Type B pancreatic cell (in vitro differentiated cells): ENCODE data around the gene AQP12A. TPM values are rescaled to one million over a fixed set of nuclear protein-coding genes. Genes with fewer than 3 reads are reported as not detected.

ENCODE experiments used
- DNase-seq: peaks from one replicate; pipeline ENCODE4 v3.0.0; 2021; ENCODE audit warnings: mixed read lengths; ENCODE audit not compliant: unreplicated experiment; ENCODE audit errors: extremely low spot score
- H3K27ac Mint-ChIP-seq: 2 replicates; pipeline ENCODE4 v1.8.0; 2021; ENCODE audit warnings: mild to moderate bottlenecking, mixed read lengths
- H3K27me3 Mint-ChIP-seq: 2 replicates; pipeline ENCODE4 v1.8.0; 2021; ENCODE audit warnings: mixed read lengths
- H3K36me3 Mint-ChIP-seq: 2 replicates; pipeline ENCODE4 v1.8.0; 2021; ENCODE audit warnings: mixed read lengths
- H3K4me1 Mint-ChIP-seq: one replicate; pipeline ENCODE4 v1.8.0; 2021; ENCODE audit warnings: mixed read lengths; ENCODE audit not compliant: unreplicated experiment
- H3K4me3 Mint-ChIP-seq: 2 replicates; pipeline ENCODE4 v1.8.0; 2021; ENCODE audit warnings: mild to moderate bottlenecking, mixed read lengths
- H3K9me3 Mint-ChIP-seq: 2 replicates; pipeline ENCODE4 v1.8.0; 2021; ENCODE audit warnings: mixed read lengths
- CTCF ChIP-seq: fragments of 200-600 bp; sonication (generic); conservative IDR thresholded peaks from 2 replicates; pipeline ENCODE4 v1.5.0; 2021; ENCODE audit warnings: antibody characterized with exemption, mild to moderate bottlenecking
- total RNA-seq: library from RNA; stranded (reverse); gene quantifications from 2 replicates; pipeline ENCODE4 v1.2.1, GENCODE V29; 2021; ENCODE audit warnings: low replicate concordance

Gene AQP12A
- total RNA-seq, 1 donor from 2014 or later, result 0.97 TPM

GRCh38 chr2:240745456-240745855, 53.8 kb downstream of the AQP12A start:
- DNase-seq, result no peak
- Mint-ChIP-seq H3K27ac (no peak overlapping the region), H3K9me3 (no peaks in the 10 kb centered on the region), H3K36me3 (no peaks in the 10 kb centered on the region), H3K4me3 (no peak overlapping the region), H3K27me3 (no peaks in the 10 kb centered on the region), H3K4me1 (no peaks in the 10 kb centered on the region)
- no peak for TF ChIP-seq CTCF

- H3K9me3 Mint-ChIP-seq, result no peaks in the 10 kb centered on the region
- no peak overlapping the region for H3K4me3 Mint-ChIP-seq
- no peaks in the 10 kb centered on the region for H3K27me3 Mint-ChIP-seq
- H3K4me1 Mint-ChIP-seq, result no peaks in the 10 kb centered on the region
- no peak for DNase-seq
- H3K36me3 Mint-ChIP-seq, result no peaks in the 10 kb centered on the region
- TF ChIP-seq CTCF, result no peak
- no peak overlapping the region for H3K27ac Mint-ChIP-seq
Observed at GRCh38 chr2:240745962-240746361, 54.3 kb downstream of the AQP12A start.

- no peak overlapping the region for H3K27ac Mint-ChIP-seq
- H3K9me3 Mint-ChIP-seq, result no peaks in the 10 kb centered on the region
- no peak for TF ChIP-seq CTCF
- no peaks in the 10 kb centered on the region for H3K4me1 Mint-ChIP-seq
- no peaks in the 10 kb centered on the region for H3K27me3 Mint-ChIP-seq
- no peak for DNase-seq
- H3K36me3 Mint-ChIP-seq, result no peaks in the 10 kb centered on the region
- no peak overlapping the region for H3K4me3 Mint-ChIP-seq
Observed at GRCh38 chr2:240746671-240747070, 55.0 kb downstream of the AQP12A start.

GRCh38 chr2:240747256-240747655, 55.6 kb downstream of the AQP12A start:
- Mint-ChIP-seq H3K4me1 (no peaks in the 10 kb centered on the region), H3K9me3 (no peaks in the 10 kb centered on the region), H3K4me3 (no peak overlapping the region), H3K36me3 (no peaks in the 10 kb centered on the region), H3K27me3 (no peaks in the 10 kb centered on the region), H3K27ac (no peak overlapping the region)
- no peak for DNase-seq
- TF ChIP-seq CTCF, result no peak

Other genes with a start within 250 kb of the AQP12A start
- gene ANKMY1, start 133.9 kb upstream of the AQP12A start, total RNA-seq, result 13.4 and 16.8 TPM in 2 replicates
- 4.3 and 6.4 TPM in 2 replicates for gene DUSP28, start 131.5 kb upstream of the AQP12A start, total RNA-seq
- gene RNPEPL1, start 123.4 kb upstream of the AQP12A start, total RNA-seq, result 40.5 and 66.4 TPM in 2 replicates
- 36.3 and 55.2 TPM in 2 replicates for gene CAPN10, start 105.1 kb upstream of the AQP12A start, total RNA-seq
- gene GPR35, start 66.4 kb upstream of the AQP12A start, total RNA-seq, result 3.6 and 3.9 TPM in 2 replicates
- 0.10 and 0.43 TPM in 2 replicates for gene AQP12B, start 9.0 kb upstream of the AQP12A start, total RNA-seq
- 78.4 and 112 TPM in 2 replicates for gene KIF1A, start 128.4 kb downstream of the AQP12A start, total RNA-seq
- gene AGXT, start 177.0 kb downstream of the AQP12A start, total RNA-seq, result 0.51 and 1.00 TPM in 2 replicates
- 62.0 and 157 TPM in 2 replicates for gene MAB21L4, start 204.3 kb downstream of the AQP12A start, total RNA-seq
- gene CROCC2, start 214.5 kb downstream of the AQP12A start, total RNA-seq, result 0.68 and 0.98 TPM in 2 replicates